CD4-positive, alpha-beta T cell treated with Interleukin-6 at 100 ng/mL for 8 hours (primary cell): ENCODE data around the gene NDUFAF3.
"Not testable (repeated sequence)": the region's sequence is repeated elsewhere in the genome, so short reads cannot be mapped to it uniquely, and the experiment has no call there.

ENCODE experiments used
- DNase-seq: peaks from one replicate; pipeline ENCODE4 v3.0.0-alpha.2; 2020; ENCODE audit warnings: mixed read lengths, low spot score

The NDUFAF3 gene

DNA sequence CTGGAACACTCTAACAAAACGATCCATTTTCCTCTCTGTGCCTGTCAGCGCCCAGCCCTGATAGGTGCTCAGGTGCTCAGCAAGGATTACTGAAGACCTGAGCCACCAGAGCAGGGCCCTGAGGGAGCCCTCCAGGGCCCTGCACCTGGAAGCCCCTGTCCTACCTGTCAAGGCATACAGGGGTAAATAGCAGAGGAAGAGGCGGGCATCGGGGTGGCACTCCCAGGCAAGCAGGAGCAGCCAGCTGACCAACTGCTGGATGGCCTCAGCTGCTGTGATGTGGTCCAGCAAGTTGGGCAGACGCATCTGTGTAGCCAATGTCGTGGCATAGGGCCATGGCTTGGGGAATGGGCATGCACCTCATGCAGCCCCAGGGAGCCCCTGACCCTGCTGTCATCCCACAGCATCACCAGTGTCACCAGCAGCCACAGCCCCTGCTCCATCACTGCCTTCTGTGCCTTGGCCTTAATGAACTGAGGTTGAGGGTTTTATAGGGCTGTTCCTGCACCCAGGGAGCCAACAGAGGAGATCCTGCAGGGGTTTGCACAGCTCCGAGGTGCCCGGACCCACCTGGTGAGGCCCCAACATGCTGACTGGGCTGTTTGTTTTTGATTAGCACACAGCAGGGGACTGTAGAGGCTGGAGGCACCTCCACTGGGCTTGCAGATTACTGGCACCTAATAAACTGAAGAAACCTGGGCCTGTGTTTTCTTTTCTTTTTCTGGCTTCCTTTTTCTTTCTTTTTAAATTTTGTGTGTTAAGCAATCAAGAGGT is 22.6 kb upstream of the NDUFAF3 start:
- DNase-seq: no peak

DNA sequence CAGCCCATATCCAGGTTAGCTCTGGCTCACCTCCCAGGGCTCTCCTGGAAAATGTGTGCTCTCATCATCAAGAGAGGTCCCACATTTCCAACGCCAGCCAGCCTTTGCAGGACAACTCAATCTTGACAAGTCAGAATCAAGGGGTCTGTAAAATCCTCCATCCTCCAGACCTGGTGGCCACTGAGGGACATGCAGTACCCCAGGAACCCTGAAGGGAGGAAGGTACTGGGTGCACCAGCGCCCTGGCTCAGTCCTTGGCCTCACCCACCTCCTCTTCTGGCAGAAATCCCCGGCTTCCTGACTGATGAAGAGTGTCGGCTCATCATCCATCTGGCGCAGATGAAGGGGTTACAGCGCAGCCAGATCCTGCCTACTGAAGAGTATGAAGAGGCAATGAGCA is 20.8 kb upstream of the NDUFAF3 start:
- DNase-seq: no peak

DNA sequence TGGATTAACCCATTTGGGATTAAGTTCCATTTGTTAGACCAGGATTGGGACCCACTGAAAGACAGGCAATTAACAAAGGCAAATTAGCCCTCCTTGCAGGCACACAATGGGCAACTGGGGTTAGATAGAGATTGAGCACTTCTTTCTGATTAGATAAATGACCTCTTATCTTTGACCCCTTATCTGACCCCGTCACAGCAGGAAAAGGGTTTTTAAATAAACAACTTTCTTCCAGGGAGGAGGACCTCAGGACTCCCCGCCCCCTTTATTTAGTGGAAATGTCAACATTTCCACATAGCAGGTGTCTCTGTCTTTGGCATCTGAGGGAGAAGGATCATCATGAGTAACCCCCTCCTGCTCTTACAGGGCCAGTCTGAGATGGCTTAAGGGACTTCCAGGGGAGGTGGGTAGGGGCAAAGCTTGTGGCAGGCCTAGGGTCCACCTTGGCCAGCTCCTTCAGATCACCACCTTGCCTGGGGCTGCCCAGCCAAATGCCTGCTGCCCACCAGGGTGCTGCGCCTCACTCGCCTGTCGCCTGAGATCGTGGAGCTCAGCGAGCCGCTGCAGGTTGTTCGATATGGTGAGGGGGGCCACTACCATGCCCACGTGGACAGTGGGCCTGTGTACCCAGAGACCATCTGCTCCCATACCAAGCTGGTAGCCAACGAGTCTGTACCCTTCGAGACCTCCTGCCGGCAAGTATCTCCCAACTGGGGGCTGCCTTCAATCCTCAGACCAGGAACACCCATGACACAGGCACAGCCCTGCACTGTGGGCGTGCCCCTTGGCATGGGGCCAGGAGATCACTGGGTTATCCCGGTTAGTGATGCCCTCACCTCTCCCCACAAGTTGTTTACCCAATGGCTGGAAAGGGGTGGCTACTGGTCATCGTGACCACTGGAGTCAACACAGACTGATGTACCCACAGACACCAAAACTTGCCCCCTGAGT is 17.3 kb upstream of the NDUFAF3 start:
- no peak for DNase-seq

DNA sequence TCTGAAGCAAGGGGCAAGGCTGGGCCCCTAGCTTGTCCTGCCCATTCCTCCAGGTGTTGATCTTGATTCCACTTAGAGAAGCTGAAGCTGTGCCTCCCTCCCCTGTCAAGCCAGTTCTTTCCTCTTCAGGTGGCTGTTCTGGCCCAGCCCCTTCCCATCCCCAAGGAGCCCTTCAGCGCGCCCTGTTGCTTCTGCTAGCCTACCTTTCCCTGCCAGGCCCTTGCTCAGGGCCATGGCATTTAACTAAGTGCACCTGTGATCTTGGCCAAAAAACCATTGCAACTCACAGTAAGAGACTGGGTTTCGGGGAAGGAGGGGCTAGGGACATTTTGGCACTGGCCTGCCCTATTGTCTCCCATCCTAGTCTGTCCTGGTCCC is 16.6 kb upstream of the NDUFAF3 start:
- no peak for DNase-seq

DNA sequence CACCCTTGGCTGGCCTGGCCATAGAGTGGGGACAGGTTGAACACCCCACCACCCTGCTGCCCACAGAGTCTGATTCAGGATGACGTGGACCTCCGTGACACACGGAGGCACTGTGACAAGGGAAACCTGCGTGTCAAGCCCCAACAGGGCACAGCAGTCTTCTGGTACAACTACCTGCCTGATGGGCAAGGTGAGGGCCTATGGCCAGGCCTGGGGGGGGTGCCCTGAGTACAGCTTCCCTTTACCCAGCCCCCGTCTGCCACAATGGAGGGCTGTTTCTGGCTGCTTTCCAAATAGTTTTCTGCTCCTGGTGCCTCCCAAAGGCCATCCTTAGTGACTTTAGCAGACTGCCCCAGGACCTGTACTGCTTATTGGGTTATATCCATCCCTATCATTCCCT is 15.9 kb upstream of the NDUFAF3 start:
- DNase-seq: no peak

DNA sequence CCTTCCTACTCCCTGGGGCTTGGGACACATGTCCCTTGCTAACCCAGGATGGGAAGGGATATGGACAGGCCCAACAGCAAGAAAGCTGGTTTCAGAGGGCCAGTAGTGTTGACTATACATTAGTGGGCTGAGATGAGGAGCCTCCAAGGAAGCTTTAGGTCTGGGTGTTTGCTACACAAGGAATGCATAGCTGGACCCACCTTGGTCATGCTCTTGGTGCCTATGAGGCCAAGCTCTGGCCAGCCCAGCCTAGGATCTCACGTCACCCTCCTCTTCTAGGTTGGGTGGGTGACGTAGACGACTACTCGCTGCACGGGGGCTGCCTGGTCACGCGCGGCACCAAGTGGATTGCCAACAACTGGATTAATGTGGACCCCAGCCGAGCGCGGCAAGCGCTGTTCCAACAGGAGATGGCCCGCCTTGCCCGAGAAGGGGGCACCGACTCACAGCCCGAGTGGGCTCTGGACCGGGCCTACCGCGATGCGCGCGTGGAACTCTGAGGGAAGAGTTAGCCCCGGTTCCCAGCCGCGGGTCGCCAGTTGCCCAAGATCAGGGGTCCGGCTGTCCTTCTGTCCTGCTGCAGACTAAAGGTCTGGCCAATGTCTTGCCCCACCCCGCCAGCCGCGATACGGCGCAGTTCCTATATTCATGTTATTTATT is 15.4 kb upstream of the NDUFAF3 start:
- DNase-seq: no peak

DNA sequence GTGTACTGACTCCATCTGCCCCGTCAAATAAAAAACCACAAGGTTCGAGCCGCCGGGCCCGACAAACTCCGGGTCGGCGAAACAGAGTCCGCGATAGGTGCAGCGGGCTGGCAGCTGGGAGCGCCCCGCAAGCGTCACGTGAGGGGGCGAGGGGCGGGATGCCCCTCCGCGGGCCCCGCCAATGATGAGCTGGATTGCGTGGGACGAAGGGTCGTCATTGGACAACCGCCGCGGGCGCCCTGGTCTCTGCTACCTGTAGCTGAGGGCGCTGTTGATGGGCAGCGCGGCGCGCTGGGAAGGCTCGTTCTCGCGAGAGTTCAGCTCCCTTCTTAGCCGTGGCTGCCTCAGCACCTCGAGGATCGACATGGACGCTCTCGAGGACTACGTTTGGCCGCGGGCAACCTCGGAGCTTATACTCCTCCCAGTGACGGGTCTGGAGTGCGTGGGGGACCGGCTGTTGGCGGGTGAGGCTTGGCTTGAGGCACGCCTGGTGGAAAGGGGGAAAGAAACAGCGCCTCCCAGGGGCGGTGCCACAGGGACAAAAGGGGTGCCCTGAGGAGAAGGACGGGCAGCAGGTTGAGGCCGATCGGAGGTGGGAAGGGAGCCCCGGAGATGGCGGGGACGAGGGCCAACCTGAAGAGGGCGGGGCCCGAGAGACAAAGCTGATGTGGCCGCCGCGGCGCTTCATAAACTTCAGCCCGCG is 14.7 kb upstream of the NDUFAF3 start, which contains the start of gene WDR6:
WDR6 (plus strand) TSS at position 324 of the 703 bp plus-strand sequence; CDS start at position 365, 41 bp downstream.
- DNase-seq: peak; percentile 98

DNA sequence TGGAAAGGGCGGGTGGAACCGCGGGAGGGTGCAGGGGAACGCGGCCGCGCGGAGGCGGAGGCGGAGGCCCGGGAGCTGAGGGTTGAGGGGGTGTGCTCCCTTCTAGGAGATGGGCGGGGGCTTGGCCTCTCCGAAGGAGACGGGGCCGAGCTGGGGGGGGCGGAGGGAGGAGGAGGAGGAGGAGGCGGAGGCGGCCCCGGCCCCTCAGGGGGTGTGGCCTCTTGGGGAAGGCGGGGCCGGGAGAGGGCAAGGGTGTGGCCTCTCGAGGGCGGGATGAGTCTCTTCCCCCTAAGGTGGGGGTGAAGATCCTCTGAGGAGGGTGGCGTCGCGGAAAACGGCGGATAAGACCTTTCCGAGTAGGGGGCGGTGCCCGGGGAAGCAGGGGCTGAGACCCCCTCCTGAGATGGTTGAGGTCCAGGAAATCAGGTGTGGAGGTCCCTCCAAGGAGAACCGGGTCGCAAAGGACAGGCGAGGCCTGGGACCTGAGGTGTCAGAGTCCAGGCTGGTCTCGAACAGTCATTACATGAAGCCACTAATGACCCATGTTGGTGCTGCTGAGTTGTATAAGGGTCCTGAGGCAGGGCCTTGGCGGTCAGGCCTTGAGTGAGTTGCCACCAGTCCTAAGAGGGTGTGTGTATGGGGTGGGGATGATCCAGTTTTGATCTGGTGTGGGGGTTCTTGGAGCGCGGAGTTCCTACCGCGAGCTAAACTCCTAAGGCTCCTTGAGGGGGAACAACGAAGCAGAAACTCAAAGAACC is 14.0 kb upstream of the NDUFAF3 start:
- peak; percentile 88 for DNase-seq

DNA sequence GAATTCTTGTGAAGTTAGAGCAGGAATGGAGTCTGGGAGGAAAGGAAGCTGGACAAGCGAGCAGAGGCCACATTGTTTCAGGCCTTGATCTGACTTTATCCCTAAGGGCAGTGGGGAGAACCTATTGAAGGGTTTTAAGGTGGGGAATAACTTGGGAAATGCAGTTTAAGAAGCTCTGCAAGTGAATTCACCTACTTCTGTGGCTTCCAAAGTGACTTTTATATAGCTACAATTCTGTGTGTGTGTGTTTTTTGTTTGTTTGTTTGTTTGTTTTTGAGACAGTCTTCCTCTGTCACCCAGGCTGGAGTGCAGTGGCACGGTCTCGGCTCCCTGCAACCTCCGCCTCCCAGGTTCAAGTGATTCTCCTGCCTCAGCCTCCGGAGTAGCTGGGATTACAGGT is 13.3 kb upstream of the NDUFAF3 start:
- DNase-seq: not testable (repeated sequence)

DNA sequence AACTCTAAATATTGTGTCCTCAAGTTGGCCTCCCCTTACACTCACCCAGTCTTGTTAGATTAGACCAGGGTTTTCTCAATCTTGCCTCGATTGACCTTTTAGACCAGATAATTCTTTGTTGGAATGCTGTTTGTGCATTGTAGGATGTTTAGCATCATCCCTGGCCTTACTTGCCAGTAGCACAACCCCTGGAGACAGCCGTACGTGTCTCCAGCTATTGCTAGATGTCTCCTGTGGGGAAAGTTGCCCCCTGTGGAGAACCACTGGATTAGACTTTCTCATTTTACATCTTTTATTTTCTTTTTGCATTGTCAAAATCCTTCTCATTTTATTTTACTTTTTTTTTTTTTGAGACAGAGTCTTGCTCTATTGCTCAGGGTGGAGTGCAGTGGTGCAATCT is 12.5 kb upstream of the NDUFAF3 start:
- no peak for DNase-seq

DNA sequence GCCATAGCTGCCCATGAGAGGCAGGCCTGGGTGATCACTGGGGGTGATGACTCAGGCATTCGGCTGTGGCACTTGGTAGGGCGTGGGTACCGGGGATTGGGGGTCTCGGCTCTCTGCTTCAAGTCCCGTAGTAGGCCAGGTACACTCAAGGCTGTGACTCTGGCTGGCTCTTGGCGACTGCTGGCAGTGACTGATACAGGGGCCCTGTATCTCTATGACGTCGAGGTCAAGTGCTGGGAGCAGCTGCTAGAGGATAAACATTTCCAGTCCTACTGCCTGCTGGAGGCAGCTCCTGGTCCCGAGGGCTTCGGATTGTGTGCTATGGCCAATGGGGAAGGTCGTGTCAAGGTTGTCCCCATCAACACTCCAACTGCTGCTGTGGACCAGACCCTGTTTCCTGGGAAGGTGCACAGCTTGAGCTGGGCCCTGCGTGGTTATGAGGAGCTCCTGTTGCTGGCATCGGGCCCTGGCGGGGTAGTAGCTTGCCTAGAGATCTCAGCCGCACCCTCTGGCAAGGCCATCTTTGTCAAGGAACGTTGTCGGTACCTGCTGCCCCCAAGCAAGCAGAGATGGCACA is 9.4 kb upstream of the NDUFAF3 start:
- no peak for DNase-seq

DNA sequence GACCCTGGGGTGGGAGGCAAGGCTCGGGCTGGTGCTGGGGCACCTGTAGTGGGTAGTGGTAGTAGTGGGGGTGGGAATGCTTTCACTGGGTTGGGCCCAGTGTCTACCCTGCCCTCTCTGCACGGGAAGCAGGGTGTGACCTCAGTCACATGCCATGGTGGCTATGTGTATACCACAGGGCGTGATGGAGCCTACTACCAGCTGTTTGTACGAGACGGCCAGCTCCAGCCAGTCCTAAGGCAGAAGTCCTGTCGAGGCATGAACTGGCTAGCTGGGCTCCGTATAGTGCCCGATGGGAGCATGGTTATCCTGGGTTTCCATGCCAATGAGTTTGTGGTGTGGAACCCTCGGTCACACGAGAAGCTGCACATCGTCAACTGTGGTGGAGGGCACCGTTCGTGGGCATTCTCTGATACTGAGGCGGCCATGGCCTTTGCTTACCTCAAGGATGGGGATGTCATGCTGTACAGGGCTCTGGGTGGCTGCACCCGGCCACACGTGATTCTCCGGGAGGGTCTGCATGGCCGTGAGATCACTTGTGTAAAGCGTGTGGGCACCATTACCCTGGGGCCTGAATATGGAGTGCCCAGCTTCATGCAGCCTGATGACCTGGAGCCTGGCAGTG is 8.7 kb upstream of the NDUFAF3 start:
- no peak for DNase-seq

DNA sequence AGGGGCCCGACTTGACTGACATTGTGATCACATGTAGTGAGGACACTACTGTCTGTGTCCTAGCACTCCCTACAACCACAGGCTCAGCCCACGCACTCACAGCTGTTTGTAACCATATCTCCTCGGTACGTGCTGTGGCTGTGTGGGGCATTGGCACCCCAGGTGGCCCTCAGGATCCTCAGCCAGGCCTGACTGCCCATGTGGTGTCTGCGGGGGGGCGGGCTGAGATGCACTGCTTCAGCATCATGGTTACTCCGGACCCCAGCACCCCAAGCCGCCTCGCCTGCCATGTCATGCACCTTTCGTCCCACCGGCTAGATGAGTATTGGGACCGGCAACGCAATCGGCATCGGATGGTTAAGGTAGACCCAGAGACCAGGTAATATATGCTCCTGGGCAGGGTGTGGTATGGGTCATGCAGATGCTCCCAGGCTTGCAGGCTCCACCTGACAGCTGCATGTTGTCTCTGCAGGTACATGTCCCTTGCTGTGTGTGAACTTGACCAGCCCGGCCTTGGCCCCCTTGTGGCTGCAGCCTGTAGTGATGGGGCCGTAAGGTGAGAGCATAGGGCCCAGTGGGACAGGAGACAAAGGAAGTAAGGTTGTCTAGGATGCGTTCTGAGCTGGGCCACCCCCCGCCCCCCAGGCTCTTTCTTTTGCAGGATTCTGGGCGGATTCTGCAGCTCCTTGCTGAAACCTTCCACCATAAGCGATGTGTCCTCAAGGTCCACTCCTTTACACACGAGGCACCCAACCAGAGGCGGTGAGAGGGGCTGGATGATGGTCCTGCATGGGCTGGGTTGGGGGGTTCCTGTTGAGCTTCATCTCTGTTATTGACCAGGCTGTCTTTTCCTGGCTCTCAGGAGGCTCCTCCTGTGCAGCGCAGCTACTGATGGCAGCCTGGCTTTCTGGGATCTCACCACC is 7.9 kb upstream of the NDUFAF3 start:
- DNase-seq: peak; percentile 36

DNA sequence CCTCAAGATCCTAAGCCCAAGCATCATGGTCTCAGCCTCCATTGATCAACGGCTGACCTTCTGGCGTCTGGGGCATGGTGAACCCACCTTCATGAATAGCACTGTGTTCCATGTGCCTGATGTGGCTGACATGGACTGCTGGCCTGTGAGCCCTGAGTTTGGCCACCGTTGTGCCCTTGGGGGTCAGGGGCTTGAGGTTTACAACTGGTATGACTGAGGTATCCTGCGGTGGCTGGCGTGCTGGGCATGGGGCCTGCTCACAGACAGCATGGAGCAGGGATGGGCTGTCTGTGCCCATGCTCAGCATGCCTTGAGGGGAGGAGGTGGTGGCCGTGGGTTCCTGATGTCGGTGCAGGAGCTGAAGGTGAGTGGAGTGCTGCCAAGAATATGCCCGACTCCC is 6.8 kb upstream of the NDUFAF3 start:
- DNase-seq: no peak

DNA sequence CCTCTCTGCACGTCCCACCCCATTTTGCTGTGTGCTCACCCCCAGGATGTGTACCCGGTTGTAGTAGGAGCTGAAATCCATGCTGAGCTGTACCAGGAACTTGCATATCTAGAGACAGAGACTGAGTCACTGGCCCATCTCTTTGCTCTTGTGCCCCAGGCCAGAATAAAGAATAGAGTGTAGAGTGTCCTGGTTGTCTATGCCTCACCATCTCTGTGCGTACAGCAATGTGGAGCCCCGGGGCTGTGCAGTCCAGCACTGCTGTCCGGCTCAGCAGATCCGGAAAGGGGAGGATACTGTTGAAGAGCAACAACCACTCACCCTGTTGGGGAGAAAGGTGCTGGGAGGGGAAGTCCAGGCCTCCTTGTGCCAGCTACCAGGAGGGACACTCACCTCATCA is 6.2 kb upstream of the NDUFAF3 start:
- no peak for DNase-seq

DNA sequence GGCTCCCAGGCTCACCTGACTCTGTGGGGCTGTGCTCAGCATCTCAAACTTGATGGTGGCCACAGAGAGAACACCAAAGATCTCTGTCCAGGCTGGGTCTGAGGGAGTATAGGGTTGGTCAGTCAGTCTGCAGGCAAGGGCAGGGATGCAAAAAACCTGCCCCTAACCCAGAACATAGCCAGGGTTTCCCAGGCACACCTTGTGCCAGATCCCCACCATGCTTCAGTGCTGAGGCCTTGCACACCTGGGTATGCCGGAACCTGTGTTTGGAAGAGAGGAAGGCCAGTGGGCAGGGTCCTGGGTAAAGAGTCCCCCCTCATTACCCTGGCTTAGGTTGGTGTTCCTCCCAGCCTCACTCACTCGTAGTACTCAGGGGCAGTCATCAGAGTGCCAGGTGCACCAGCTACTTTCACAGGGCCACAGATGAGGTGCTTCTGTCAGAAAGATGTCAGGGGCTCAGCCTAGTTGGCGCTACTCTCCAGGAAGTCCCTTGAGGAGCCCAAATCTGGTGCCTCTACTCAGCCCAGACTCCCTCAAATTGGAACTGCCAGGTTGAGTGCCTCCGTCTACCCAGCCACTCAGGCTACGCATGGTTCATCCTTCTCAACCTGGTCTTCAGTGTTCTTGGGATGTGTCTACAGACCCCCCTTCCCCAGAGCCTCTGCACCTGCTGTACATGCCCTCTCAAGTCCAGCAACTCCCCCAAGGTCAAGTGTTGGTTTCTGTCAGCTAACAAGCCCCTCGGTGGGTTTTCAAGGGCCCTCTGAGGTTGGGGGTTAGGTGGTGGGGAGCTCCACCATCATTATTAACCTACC is 5.3 kb upstream of the NDUFAF3 start:
- DNase-seq: no peak

DNA sequence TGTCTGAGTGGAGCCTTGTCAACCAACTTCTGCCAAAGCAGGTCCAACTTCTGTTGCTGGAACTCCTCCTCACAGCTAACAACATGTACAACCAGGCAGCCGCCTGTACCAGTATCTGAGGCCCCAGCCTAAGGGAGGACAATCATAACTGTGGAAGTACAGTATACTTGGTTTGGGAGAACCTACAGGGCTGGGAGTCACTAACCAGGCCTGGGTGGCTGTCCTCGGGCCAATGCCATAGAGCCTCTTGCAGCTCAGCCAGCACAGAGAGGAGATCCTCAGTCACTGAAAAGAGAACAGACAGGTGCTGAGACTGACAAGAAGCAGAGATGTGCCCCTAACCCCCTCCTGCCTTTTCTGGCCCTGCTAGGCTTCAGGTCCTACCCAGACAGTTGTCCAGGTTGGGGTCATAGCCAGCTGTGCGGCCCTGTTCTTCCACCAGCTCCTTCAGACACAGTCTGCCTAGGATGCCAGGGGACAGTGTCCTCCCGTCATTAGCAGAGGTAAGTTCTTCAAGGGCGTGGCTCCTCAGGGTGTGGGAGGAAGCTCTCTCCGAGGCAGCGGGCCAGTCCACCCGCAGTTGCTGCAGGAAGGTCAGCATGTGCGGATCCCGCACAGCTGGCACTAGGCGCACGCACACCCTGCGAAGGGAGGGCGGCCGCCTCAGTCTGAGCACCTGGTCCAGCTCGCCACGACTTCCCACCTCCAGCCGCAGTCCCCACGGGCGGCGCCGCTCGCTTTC is 4.5 kb upstream of the NDUFAF3 start:
- DNase-seq: no peak
